Esophagus squamous epithelium (tissue), 5 donors: ENCODE data around the gene ZDHHC7. TPM values are rescaled to one million over a fixed set of nuclear protein-coding genes. Genes with fewer than 3 reads are reported as not detected.
A peak's percentile ranks its signal among the peaks of the same experiment; 100 is the strongest.

Source experiments
- DNase-seq: peaks from one replicate; lab custom pipeline; 2025; lab: John Stamatoyannopoulos, UW
- H3K27ac ChIP-seq, 4 donors: fragments of 200-600 bp; sonication (generic); one replicate each; pipeline ENCODE4 v1.5.1; 2016 to 2019; ENCODE audit warnings: mild to moderate bottlenecking in 1 of 4
- H3K27me3 ChIP-seq, 4 donors: fragments of 200-600 bp; sonication (generic); 1 replicate in 3 of 4; 2 replicates in 1 of 4; pipeline versions ENCODE4 v1.5.1 to v1.6.0; 2017 to 2021; ENCODE audit warnings: antibody characterized with exemption in 1 of 4
- H3K36me3 ChIP-seq, 3 donors: fragments of 200-600 bp; sonication (generic); one replicate each; pipeline ENCODE4 v1.5.1; 2016 to 2019
- H3K4me1 ChIP-seq, 3 donors: fragments of 200-600 bp; sonication (generic); one replicate each; pipeline ENCODE4 v1.5.1; 2017 to 2019
- H3K4me3 ChIP-seq, 4 donors: fragments of 200-600 bp; sonication (generic); 1 replicate in 3 of 4; 2 replicates in 1 of 4; pipeline ENCODE4 v1.5.1; 2016 to 2019; ENCODE audit warnings: mild to moderate bottlenecking in 2 of 4, moderate library complexity in 1 of 4
- H3K9me3 ChIP-seq, 3 donors: fragments of 200-600 bp; sonication (generic); one replicate each; pipeline ENCODE4 v1.5.1; 2016 to 2019
- POLR2A ChIP-seq, 4 donors: fragments of 450-650 bp; IDR thresholded peaks; one replicate each; pipeline ENCODE4 v1.6.1; 2017; ENCODE audit warnings: antibody characterized with exemption in 4 of 4, mild to moderate bottlenecking in 4 of 4, moderate library complexity in 3 of 4
- WGBS, 2 donors: methylation state at CpG; one replicate each; pipeline ENCODE4 v1.1.5; 2018; 5-methylcytosine and 5-hydroxymethylcytosine counted together
- intact Hi-C: fragments of 100-400 bp; cut with DNase I; formaldehyde crosslinking; loops from one replicate; pipeline ENCODE4 v1.15.0; 2022
- total RNA-seq, 4 donors: library from RNA; depleted of rRNA; stranded (reverse); fragments of >200 nt; gene quantifications; one replicate each; pipeline ENCODE4 v1.1.0, GENCODE V29; 2016
- TF ChIP-seq, protein P1 (sequence below), 6 experiments: fragments of 450-650 bp in 4 of 6; fragments of 200-600 bp in 2 of 6; sonication (generic) in 2 of 6; IDR thresholded peaks; one replicate each; pipeline ENCODE4 v1.5.1; 2016 to 2019; ENCODE audit warnings: antibody characterized with exemption in 6 of 6, mild to moderate bottlenecking in 4 of 6, moderate library complexity in 4 of 6
- donor health status: DM: yes; HTN: yes; CAD: no.

The ZDHHC7 gene
- total RNA-seq, 4 donors from 2014 or later, result 31.2 to 41.2 (median 38.6) TPM

DNA sequence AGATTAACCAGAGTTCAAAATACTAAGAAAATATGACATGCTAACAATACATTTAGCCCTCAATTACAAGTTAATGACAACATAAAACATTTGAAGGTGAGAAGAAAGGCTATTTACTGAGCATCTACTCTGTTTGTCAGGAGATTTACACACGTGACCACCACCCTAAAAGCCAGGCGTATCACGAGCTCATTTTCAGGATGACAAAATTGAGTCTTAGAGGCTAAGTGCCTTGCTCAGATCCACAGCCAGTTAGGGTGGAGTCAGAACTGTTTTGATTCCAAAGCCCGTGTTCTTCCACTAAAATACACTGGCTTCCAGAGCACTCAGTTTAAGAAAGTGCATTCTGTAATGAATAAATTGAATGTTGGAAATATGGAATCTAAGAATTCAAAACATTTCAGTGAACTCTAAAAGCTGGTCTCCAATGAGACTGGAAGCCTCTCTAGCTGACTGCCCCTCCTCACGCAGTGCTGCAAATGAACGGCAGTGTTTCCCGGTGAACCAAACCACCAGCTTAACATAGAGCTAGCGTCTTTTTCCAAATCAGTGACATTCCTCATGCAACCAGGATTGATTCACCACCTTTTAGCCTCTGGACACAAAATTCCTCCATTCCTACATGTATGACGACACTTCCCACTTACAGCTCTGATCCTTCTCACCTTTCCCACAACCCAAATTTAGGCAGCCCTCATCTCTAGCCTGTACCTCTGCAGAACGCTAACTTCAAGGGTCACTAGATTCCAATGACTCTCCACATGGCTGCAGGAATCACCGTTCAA, 5.9 kb downstream of the ZDHHC7 start:
- no peak for DNase-seq
- peak overlapping the region; percentile 64 to 90 (median 82) for H3K27ac ChIP-seq
- WGBS, 2 donors, result 34 to 45% methylated on average over 10 to 11 of the region's 11 CpGs
- no peaks in the 10 kb centered on the region for H3K9me3 ChIP-seq
- H3K4me3 ChIP-seq, result peak overlapping the region in 1 of 4 donors; percentile 12
- intact Hi-C loops, result no loop called here
- peaks cover 61 to 100% (median 94%) of the 10 kb centered on the region in 3 donors for H3K4me1 ChIP-seq
- H3K27me3 ChIP-seq, result no peaks in the 10 kb centered on the region
- peaks cover 0 to 9% (median 0%) of the 10 kb centered on the region in 3 donors for H3K36me3 ChIP-seq
- TF ChIP-seq POLR2A (IDR thresholded peaks at IDR 0.05), result no peak
- TF ChIP-seq, protein P1, sequence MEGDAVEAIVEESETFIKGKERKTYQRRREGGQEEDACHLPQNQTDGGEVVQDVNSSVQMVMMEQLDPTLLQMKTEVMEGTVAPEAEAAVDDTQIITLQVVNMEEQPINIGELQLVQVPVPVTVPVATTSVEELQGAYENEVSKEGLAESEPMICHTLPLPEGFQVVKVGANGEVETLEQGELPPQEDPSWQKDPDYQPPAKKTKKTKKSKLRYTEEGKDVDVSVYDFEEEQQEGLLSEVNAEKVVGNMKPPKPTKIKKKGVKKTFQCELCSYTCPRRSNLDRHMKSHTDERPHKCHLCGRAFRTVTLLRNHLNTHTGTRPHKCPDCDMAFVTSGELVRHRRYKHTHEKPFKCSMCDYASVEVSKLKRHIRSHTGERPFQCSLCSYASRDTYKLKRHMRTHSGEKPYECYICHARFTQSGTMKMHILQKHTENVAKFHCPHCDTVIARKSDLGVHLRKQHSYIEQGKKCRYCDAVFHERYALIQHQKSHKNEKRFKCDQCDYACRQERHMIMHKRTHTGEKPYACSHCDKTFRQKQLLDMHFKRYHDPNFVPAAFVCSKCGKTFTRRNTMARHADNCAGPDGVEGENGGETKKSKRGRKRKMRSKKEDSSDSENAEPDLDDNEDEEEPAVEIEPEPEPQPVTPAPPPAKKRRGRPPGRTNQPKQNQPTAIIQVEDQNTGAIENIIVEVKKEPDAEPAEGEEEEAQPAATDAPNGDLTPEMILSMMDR (IDR thresholded peaks at IDR 0.05), result no peak

DNA sequence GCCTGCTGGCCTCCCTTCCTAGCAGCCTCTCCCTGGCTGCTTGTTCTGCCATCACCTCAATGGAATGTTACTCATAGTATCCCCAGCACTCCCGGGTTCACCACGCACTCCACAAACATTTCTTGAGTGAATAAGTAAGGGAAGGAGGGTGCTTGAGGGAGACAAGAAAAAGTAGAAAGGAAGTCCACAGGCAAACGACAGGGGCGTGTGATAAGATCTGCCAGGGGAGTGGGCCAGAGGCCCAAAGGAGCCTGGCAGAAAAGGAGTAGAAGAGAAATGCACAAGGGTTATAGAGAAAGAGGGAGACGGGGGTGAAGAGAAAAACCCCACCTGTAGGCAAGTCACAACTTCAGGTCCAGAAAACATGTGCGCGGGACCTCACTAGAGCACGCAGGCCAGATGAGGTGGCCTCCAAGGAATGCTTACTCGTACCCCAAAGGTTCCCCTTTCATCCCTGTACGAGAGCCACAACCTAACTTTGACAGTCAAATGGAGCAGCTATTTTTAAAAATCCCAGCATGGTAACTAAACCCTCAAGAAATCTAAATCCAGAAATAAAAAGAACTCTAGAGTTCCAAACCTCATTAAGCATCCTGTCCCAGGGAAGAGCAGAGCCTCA, 6.6 kb downstream of the ZDHHC7 start:
- Histone ChIP-seq H3K27me3 (no peaks in the 10 kb centered on the region), H3K4me3 (peak overlapping the region in 1 of 4 donors; percentile 12), H3K36me3 (peaks cover 0 to 9% (median 0%) of the 10 kb centered on the region in 3 donors), H3K27ac (peak overlapping the region; percentile 64 to 90 (median 82)), H3K9me3 (no peaks in the 10 kb centered on the region), H3K4me1 (peaks cover 58 to 100% (median 94%) of the 10 kb centered on the region in 3 donors)
- 47 to 56% methylated on average over 10 of the region's 10 CpGs for WGBS, 2 donors
- intact Hi-C loops, result no loop called here
- no peak for DNase-seq
- TF ChIP-seq, protein P1 (IDR thresholded peaks at IDR 0.05), result no peak
- no peak for TF ChIP-seq POLR2A (IDR thresholded peaks at IDR 0.05)

DNA sequence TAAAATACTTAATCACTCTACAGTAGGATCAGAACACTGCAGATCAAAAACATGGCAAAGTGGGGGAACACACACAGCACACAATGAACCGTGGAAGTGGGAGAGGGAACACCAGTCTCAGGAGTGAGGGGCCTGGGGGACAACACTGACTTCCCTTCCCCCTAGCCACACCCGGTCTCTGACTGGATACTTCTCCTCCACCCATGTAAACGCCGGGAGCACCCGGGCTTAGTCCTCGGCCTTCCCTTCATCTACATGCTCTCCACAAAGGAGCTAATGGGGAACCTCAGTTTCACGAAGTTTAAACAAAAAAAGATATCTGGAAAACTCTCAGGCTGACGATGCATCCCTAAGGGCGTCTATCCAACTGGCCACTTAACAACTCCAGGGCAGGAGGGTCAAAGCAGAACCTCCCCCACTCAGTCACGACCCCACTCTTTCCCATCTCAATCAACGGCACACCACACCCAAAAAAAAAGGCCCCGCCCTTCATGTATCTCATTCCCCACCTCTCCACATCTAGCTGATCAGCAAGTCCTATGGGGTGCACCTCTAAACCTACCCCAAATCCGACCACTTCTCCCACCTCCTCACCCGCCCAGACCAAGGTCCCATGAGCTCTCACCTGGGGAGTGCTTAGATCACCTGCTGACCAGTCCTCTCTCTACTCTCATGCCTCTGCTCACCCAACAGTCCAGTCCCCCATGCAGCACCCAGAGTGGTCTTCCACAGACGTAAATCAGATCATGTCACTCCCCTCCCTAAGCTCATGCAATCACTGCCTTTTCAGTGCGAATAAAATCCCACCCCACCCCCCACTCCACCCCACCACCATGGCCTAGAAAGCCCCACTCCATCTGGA, 7.4 kb downstream of the ZDHHC7 start:
- TF ChIP-seq, protein P1 (IDR thresholded peaks at IDR 0.05), result no peak
- TF ChIP-seq POLR2A (IDR thresholded peaks at IDR 0.05), result no peak
- H3K9me3 ChIP-seq, result no peaks in the 10 kb centered on the region
- peaks cover 0 to 9% (median 0%) of the 10 kb centered on the region in 3 donors for H3K36me3 ChIP-seq
- peak overlapping the region in 1 of 4 donors; percentile 22 for H3K4me3 ChIP-seq
- DNase-seq, result no peak
- H3K27ac ChIP-seq, result peak overlapping the region; percentile 64 to 90 (median 82)
- intact Hi-C loops, result no loop called here
- peaks cover 60 to 100% (median 94%) of the 10 kb centered on the region in 3 donors for H3K4me1 ChIP-seq
- H3K27me3 ChIP-seq, result no peaks in the 10 kb centered on the region
- WGBS, 2 donors, result 72 to 84% methylated on average over 16 of the region's 16 CpGs

DNA sequence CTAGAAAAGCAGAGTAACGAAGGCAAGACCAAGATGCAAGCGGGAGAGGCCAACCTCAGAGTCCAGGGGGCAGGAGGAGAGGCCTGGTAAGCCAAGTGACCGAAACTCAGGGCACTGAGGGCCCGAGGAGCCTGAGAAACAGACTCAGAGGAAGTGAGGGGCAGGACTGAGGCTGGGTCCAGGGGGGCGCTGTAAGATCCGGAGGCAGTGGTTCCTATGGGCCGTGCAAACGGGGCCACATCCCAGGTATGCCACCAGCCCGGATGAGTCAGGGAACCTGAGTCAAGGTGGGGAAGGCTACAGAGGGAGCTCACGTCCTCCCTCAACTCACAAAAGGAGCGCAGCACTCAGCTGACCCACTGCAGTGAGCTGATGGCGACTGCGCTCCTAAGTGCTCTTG, 8.3 kb downstream of the ZDHHC7 start:
- no peak overlapping the region for H3K4me3 ChIP-seq
- DNase-seq, result no peak
- H3K27ac ChIP-seq, result peak overlapping the region; percentile 80 to 90 (median 82)
- no peaks in the 10 kb centered on the region for H3K27me3 ChIP-seq
- peaks cover 0 to 5% (median 0%) of the 10 kb centered on the region in 3 donors for H3K36me3 ChIP-seq
- WGBS, 2 donors, result 77 to 81% methylated on average over 13 of the region's 13 CpGs
- intact Hi-C loops, result no loop called here
- peaks cover 55 to 100% (median 96%) of the 10 kb centered on the region in 3 donors for H3K4me1 ChIP-seq
- H3K9me3 ChIP-seq, result no peaks in the 10 kb centered on the region
- no peak for TF ChIP-seq POLR2A (IDR thresholded peaks at IDR 0.05)
- TF ChIP-seq, protein P1 (IDR thresholded peaks at IDR 0.05), result no peak
